D341Med (cell line): ENCODE results near the gene NUDT3.
A peak's percentile ranks its signal among the peaks of the same experiment; 100 is the strongest.

Experiments
- DNase-seq: peaks from one replicate; pipeline ENCODE4 v3.0.0; 2012; ENCODE audit warnings: low spot score

NUDT3 gene

DNA sequence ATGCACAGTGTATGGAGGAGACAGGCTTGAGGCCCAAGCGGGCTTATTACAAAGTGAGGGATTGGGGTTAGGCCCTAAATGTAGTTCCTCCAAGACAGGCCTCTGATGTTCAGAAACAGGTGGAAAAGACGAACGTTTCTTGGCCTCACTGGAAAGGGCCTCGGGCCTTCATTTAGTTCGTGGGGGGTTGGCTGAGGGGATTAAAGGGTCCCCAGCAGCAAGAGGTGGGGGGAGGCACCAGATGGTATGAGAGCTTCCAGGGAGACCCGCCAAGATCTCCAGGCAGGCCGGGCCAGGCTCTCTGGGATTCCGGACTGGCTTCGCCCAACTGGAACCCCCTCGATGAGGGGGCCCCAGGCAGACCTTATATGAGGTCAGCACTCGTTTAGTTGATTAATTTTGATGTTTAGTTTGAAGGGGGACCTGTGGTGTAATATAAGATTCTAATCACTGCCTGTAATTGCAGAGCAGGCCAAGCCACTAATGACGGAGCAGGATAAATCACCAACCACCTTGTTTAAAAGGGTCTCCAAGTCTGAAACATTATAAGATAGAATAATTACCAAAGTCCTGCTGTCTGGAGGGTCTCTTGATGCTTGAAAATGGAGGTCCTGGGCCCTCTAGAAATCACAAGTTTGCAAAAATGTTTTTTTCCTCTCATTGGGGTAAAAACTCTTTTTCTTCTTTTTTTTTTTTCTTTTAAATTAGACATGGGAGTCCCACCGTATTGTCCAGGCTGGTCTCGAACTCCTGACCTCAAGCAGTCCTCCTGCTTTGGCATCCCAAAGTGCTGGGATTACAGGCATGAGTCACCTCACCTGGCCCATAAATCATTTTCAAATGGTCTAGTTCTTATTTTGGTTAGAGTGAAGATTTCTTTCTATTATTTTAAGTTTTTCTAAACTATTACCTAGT lies 153.6 kb downstream of the NUDT3 start:
- peak; percentile 62 for DNase-seq

DNA sequence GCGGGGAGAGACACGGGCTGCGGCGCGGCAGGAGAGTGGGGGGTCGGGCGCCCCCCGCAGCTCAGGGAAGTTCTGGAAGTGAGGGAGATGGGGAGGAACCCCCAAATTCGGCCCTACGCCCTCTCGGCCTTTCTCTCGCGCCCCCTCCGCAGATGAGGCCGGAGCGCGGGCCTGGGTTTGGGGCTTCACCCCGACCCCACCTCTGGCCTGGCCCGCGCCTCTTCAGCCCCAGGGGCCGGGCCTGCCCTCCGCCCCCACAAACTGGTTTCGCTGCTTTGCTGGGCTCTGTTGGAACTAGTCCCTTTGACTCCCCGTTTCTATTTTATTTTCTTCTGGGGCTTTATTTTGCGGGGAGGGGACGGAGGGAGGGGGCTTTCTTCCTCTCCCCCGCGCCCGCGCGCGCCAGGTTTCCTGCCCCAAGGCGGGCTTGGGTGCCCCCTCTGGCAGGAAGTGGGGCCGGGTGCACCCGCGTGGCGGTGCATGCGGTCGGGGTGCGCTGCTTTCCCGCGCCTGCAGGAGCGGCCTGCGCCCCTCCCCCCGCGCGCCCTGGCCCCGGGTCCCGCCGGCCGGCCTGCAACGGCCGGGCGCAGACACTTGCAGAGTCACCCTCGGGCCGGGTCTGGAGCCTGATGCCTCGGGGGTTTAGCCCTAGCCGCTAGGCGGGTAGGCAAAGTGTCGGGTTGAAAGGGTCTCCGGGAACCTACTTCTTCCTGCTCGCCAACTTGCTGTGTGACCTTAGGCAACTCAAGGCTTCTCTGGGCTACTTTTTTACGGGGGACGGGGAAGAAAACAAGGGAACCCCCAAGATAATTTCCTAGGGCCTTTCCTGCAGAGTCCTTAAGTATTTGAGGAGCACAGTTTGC lies 154.5 kb downstream of the NUDT3 start:
- peak; percentile 87 for DNase-seq

DNA sequence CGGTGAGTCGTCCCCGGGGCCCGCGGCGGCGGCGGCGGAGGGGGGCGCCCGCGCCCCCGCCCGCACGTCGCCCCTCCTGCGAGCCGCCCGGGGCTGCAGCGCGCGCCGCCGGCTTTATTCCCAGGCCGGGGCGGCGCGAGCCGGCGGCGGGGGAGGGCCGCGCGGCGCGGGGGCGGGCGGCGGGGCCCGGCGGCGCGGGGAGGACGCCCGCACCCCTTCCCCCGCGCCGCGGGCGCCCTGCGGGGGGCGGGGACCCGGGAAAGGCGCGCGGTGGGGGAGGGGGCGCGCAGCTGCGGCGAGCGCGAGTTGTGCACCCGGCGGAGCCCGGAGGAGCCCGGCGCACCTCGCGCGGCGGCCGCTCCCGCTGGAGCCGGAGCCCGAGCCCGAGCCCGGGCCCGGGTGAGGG lies 155.2 kb downstream of the NUDT3 start:
- DNase-seq, result peak; percentile 82

- peak; percentile 98 for DNase-seq
Measured at GRCh38 chr6:34236443-34237315, 155.8 kb downstream of the NUDT3 start, which contains the start of gene HMGA1. Gene HMGA1 (plus strand): TSS chr6:34236873. CDS start chr6:34240781, 3,908 bp downstream.

GRCh38 chr6:34236131-34236442 lies 156.4 kb downstream of the NUDT3 start:
- DNase-seq, result no peak

GRCh38 chr6:34235307-34236130 lies 156.9 kb downstream of the NUDT3 start:
- peak; percentile 31 for DNase-seq

DNA sequence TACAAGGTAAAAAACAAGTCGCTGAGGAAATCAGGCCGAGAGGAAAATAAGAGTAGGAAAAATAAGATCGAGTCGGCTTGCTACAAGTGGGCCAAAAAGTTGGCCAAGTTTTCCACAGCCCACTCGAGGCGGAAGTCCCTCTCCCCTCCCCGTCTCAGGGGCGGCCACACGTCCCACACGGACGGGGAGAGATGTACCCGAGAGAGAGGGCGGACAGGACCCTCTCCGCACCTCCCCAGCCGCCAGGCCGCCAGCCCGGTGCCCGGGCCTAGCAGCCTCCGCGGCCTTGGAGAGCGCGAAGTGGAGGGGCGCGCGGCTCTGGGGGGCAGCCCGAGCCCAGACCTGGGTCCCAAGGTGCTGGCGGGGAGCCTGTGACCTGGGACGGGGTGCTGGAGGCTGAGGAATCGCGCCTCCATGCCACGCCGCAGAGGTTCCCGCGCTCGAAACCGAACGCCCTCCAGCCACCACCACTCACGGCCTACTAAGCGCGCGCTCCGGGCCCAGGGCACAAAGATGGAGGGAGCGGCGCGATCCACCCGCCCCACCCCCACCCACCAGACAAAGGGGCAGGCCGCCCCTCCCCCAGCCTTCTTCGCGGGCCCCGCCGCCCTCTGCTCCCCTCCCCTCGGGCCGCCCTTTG lies 157.7 kb downstream of the NUDT3 start:
- peak; percentile 28 for DNase-seq

DNA sequence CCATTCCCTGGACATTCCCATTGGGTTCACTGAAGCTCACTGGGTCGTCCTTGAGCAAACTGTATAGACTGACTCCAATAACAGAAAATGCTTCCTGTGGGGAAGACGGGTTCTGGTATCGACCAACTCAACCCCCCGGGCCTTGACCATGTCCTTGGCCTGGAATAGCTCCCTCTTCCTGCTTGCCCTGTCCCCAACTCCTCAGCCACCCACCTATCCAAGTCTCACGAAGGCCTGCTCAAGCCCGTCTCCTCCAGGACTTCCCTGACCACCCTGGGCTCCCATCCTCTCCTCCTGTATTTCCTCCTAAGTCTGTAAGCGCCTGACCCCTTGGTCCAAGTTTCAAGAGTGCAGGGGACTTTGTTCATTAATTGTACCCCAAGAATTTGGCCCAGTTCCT lies 158.6 kb downstream of the NUDT3 start:
- peak; percentile 5 for DNase-seq

GRCh38 chr6:34232901-34233300 lies 159.6 kb downstream of the NUDT3 start:
- DNase-seq, result peak; percentile 2

DNA sequence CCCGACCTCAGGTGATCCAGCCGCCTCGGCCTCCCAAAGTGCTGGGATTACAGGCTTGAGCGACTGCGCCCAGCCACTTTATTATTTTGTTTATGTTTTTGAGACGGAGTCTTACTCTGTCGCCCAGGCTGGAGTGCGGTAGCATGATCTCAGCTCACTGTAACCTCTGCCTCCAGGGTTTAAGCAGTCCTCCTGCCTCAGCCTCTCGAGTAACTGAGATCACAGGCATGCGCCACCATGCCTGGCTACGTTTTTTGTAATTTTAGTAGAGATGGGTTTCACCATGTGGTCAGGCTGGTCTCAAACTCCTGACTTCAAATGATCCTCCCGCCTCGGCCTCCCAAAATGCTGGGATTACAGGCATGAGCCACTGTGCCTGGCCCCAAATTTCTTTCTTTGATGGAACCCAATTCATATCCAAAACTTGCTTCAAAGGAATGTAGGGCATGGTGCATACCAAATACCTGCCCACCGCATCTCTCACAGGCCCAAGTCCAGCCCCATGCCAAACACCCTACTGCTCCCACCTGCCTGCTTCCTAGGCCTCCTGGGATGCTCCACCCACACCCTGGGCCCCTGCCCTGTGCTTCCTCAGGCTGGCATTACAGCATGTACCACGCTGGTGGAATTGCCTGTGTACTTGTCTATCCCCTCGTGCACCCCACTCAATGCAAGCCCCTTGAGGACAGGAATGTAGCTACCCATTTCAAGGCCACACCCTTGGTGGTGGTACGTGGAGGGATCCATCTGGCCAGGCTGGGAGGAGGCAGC lies 160.7 kb downstream of the NUDT3 start:
- DNase-seq, result peak; percentile 4

GRCh38 chr6:34230653-34231371 lies 161.7 kb downstream of the NUDT3 start:
- no peak for DNase-seq

DNA sequence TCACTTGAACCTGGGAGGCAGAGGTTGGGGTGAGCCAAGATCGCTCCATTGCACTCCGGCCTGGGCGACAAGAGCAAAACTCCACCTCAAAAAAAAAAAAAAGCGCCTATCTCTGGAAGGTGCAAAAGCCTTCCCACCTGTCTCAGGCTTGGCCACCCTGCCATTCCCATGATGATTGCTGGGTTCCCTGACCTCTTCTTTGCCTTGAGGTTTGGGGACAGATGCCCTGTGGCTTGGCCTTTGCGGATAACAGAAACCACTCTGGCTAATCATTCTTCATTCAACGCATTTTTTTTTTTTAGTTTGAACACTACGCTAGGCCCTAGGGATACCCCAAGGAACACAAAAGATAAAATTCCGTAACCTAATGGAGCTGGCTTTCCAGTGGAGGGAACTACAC lies 162.6 kb downstream of the NUDT3 start:
- no peak for DNase-seq
